ENCODE results near the gene GRPEL1.

GRPEL1 gene

GRCh38 chr4:7063362-7063761, 4.5 kb downstream of the GRPEL1 start:
- DNase-seq (ENCODE audit: low read depth), result no peak

- no peak for DNase-seq (ENCODE audit: low read depth)
These were observed 5.0 kb downstream of the GRPEL1 start for GRCh38 chr4:7062816-7063215.

- DNase-seq (ENCODE audit: low read depth), result no peak
These were observed 6.0 kb downstream of the GRPEL1 start for GRCh38 chr4:7061815-7062214.

- no peak for DNase-seq (ENCODE audit: low read depth)
These were observed 7.3 kb downstream of the GRPEL1 start for GRCh38 chr4:7060346-7061150.

- no peak for DNase-seq (ENCODE audit: low read depth)
These were observed 8.2 kb downstream of the GRPEL1 start for GRCh38 chr4:7059662-7060061.

- DNase-seq (ENCODE audit: low read depth), result no peak
These were observed 9.1 kb downstream of the GRPEL1 start for GRCh38 chr4:7058792-7059191.

GRCh38 chr4:7055990-7056325, 11.9 kb downstream of the GRPEL1 start:
- DNase-seq (ENCODE audit: low read depth), result no peak

- no peak for DNase-seq (ENCODE audit: low read depth)
These were observed 12.5 kb downstream of the GRPEL1 start for GRCh38 chr4:7055111-7055989.

GRCh38 chr4:7054106-7054880, 13.6 kb downstream of the GRPEL1 start:
- no peak for DNase-seq (ENCODE audit: low read depth)

GRCh38 chr4:7052923-7053715, 14.7 kb downstream of the GRPEL1 start:
- DNase-seq (ENCODE audit: low read depth), result no peak

GRCh38 chr4:7052313-7052712, 15.6 kb downstream of the GRPEL1 start:
- DNase-seq (ENCODE audit: low read depth), result no peak

- no peak for DNase-seq (ENCODE audit: low read depth)
These were observed 16.0 kb downstream of the GRPEL1 start for GRCh38 chr4:7051905-7052304.

GRCh38 chr4:7051144-7051495, 16.7 kb downstream of the GRPEL1 start:
- no peak for DNase-seq (ENCODE audit: low read depth)

- DNase-seq (ENCODE audit: low read depth), result no peak
These were observed 17.3 kb downstream of the GRPEL1 start for GRCh38 chr4:7050481-7051143.

GRCh38 chr4:7049739-7050138, 18.1 kb downstream of the GRPEL1 start:
- no peak for DNase-seq (ENCODE audit: low read depth)

- DNase-seq (ENCODE audit: low read depth), result no peak
These were observed 18.6 kb downstream of the GRPEL1 start for GRCh38 chr4:7049295-7049694.

- DNase-seq (ENCODE audit: low read depth), result no peak
These were observed 19.2 kb downstream of the GRPEL1 start for GRCh38 chr4:7048642-7049041.

- no peak for DNase-seq (ENCODE audit: low read depth)
These were observed 20.9 kb downstream of the GRPEL1 start for GRCh38 chr4:7046971-7047370.

- no peak for DNase-seq (ENCODE audit: low read depth)
These were observed 21.6 kb downstream of the GRPEL1 start for GRCh38 chr4:7045961-7046921.

- no peak for DNase-seq (ENCODE audit: low read depth)
These were observed 22.3 kb downstream of the GRPEL1 start for GRCh38 chr4:7045553-7045952.

All from stimulated activated CD8-positive, alpha-beta memory T cell treated with anti-CD3 and anti-CD28 coated beads, Interleukin-15, amount 100 ng/mL, for 24 hours (primary cell).